ENCODE measurements around the gene CRTAC1.

CRTAC1 gene

DNA sequence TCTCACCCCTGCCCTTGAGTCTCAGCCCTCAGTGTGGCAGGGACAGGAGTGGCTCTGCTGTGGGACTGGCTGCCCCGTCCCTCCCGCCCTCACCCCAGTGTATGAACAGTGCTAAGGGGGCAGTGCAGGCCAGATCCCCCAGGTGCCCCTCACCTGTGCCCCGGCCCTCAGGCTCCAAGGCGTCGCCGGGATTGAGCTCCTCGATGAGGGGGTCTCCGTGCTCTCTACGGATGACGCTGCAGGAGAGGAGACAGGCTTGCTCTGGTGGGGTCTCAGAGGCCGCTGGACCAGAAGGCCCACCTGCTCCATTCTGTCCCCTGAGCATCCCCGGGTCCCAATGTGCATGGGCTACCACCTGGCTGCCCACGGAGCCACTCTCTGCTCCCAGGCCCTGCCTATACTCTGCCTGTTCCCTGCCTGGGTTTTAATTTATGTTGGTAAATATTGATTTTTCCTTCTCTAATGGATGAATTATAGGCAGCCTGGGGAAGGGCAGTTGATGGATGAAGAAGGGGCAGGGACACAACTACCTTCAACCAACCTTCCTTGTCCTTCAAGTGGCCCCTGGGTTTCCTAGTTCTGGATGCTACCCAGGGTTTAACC, 133.6 kb downstream of the CRTAC1 start:
- WGBS, 2 donors (ENCODE audit: extremely low coverage in 2 of 2, insufficient read length in 2 of 2, insufficient replicate concordance in 1 of 2) = no CpG with 5 or more reads among the region's 13 CpGs

DNA sequence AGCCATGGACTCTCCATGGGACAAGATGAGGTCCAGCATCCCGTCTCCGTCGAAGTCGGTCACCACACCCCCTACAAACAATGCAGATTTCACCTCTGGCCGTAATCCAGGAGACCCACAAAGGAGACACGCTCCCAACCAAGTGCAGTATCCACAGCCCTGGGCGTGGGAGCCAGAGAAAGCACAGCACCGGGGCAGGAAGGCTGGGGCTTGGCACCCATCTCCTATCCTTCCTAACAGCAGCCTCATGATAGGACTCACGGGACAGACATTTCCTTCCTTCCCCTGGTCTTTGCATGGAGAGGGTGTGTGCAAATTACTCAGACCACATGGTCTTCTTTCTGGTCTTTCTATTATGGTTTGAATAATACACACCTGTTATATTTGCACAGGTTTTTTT, 134.5 kb downstream of the CRTAC1 start:
- Histone ChIP-seq H3K36me3 (replicated peaks in 1 of 2; ENCODE audit: control insufficient read depth in 2 of 2, insufficient read depth in 2 of 2, low read length in 2 of 2) (no peaks in the 10 kb centered on the region), H3K18ac (ENCODE audit: low read length) (peak overlapping the region; percentile 74), H3K9me3 (replicated peaks in 1 of 2; ENCODE audit: control insufficient read depth in 2 of 2, insufficient read depth in 1 of 2, low read depth in 1 of 2, low read length in 2 of 2) (peaks cover 0 to 3% of the 10 kb centered on the region in 2 donors), H3K79me1 (ENCODE audit: low read depth, low read length) (no peaks in the 10 kb centered on the region), H2BK5ac (ENCODE audit: low read length) (no peak overlapping the region), H2AK5ac (ENCODE audit: low read depth, low read length) (peak overlapping the region; percentile 58), H3K23ac (ENCODE audit: low read depth, low read length, poor library complexity) (no peak overlapping the region), H3K14ac (ENCODE audit: low read length) (no peak overlapping the region), H3K4ac (ENCODE audit: low read length) (no peak overlapping the region), H3K27me3 (ENCODE audit: control insufficient read depth in 3 of 3, insufficient read depth in 3 of 3, low read depth in 1 of 3, low read length in 3 of 3) (peaks cover 0 to 33% (median 0%) of the 10 kb centered on the region in 3 experiments), H3K4me2 (ENCODE audit: insufficient read depth, low read length, poor library complexity, severe bottlenecking) (no peak overlapping the region), H2BK12ac (ENCODE audit: low read length) (peak overlapping the region; percentile 51), H2BK15ac (ENCODE audit: low read length) (no peak overlapping the region), H4K8ac (ENCODE audit: low read depth, low read length) (no peak overlapping the region), H3K4me1 (ENCODE audit: control insufficient read depth in 2 of 2, insufficient read depth in 1 of 2, low read depth in 1 of 2, low read length in 2 of 2) (peaks cover 0 to 9% of the 10 kb centered on the region in 2 donors), H3K27ac (replicated peaks; ENCODE audit: low read length) (no peak overlapping the region), H3K4me3 (ENCODE audit: low read length in 2 of 2) (no peak overlapping the region), H4K91ac (ENCODE audit: low read depth, low read length, poor library complexity) (no peak overlapping the region), H3K9ac (ENCODE audit: low read depth, low read length, poor library complexity) (no peak overlapping the region), H2BK120ac (ENCODE audit: low read depth, low read length) (no peak overlapping the region), H2AFZ (ENCODE audit: low read length) (no peak overlapping the region)
- WGBS, 2 donors (ENCODE audit: extremely low coverage in 2 of 2, insufficient read length in 2 of 2, insufficient replicate concordance in 1 of 2) = no CpG with 5 or more reads among the region's 9 CpGs
- no peak for DNase-seq (ENCODE audit: low spot score)

More for the DNA sequence above, 133.6 kb downstream of the CRTAC1 start:
- Histone ChIP-seq H2AK5ac (ENCODE audit: low read depth, low read length) (peak overlapping the region; percentile 37), H3K4me2 (ENCODE audit: insufficient read depth, low read length, poor library complexity, severe bottlenecking) (no peak overlapping the region), H2AFZ (ENCODE audit: low read length) (no peak overlapping the region), H2BK15ac (ENCODE audit: low read length) (peak overlapping the region; percentile 49), H2BK12ac (ENCODE audit: low read length) (no peak overlapping the region), H3K27ac (replicated peaks; ENCODE audit: low read length) (no peak overlapping the region), H3K9ac (ENCODE audit: low read depth, low read length, poor library complexity) (no peak overlapping the region), H3K14ac (ENCODE audit: low read length) (peak overlapping the region; percentile 71), H3K79me1 (ENCODE audit: low read depth, low read length) (no peaks in the 10 kb centered on the region), H3K4me1 (ENCODE audit: control insufficient read depth in 2 of 2, insufficient read depth in 1 of 2, low read depth in 1 of 2, low read length in 2 of 2) (peaks cover 0 to 6% of the 10 kb centered on the region in 2 donors), H3K36me3 (replicated peaks in 1 of 2; ENCODE audit: control insufficient read depth in 2 of 2, insufficient read depth in 2 of 2, low read length in 2 of 2) (no peaks in the 10 kb centered on the region), H2BK120ac (ENCODE audit: low read depth, low read length) (no peak overlapping the region), H3K4ac (ENCODE audit: low read length) (no peak overlapping the region), H3K18ac (ENCODE audit: low read length) (peak overlapping the region; percentile 38), H3K23ac (ENCODE audit: low read depth, low read length, poor library complexity) (no peak overlapping the region), H2BK5ac (ENCODE audit: low read length) (no peak overlapping the region), H4K91ac (ENCODE audit: low read depth, low read length, poor library complexity) (no peak overlapping the region), H3K27me3 (ENCODE audit: control insufficient read depth in 3 of 3, insufficient read depth in 3 of 3, low read depth in 1 of 3, low read length in 3 of 3) (peaks cover 0 to 38% (median 0%) of the 10 kb centered on the region in 3 experiments), H4K8ac (ENCODE audit: low read depth, low read length) (no peak overlapping the region), H3K4me3 (ENCODE audit: low read length in 2 of 2) (no peak overlapping the region), H3K9me3 (replicated peaks in 1 of 2; ENCODE audit: control insufficient read depth in 2 of 2, insufficient read depth in 1 of 2, low read depth in 1 of 2, low read length in 2 of 2) (no peaks in the 10 kb centered on the region)
- DNase-seq (ENCODE audit: low spot score) = no peak

DNA sequence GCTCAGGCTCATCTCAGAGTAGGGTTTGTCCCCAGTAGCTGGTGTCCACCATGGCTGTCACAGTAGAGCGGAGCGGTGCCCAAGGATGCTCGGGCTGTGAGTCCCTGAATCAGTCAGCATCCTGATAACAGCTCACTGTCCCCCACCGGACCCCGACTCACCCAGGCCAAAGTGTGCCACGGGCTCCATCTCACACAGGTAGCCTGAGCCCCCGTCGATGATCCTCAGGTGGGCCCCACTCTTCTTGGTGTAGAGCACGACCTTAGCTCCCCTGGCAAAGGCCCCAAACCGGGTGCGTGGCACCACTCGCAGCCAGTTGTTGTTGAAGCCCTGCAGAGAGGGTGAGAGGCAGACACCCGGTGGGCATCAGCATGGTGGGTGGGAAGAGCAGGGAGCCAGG, 135.3 kb downstream of the CRTAC1 start:
- Histone ChIP-seq H3K4me2 (ENCODE audit: insufficient read depth, low read length, poor library complexity, severe bottlenecking) (no peak overlapping the region), H3K9me3 (replicated peaks in 1 of 2; ENCODE audit: control insufficient read depth in 2 of 2, insufficient read depth in 1 of 2, low read depth in 1 of 2, low read length in 2 of 2) (peaks cover 0 to 3% of the 10 kb centered on the region in 2 donors), H3K23ac (ENCODE audit: low read depth, low read length, poor library complexity) (peak overlapping the region; percentile 83), H2BK12ac (ENCODE audit: low read length) (peak overlapping the region; percentile 16), H3K18ac (ENCODE audit: low read length) (peak overlapping the region; percentile 86), H3K27ac (replicated peaks; ENCODE audit: low read length) (no peak overlapping the region), H4K91ac (ENCODE audit: low read depth, low read length, poor library complexity) (no peak overlapping the region), H2BK5ac (ENCODE audit: low read length) (peak overlapping the region; percentile 80), H2BK120ac (ENCODE audit: low read depth, low read length) (no peak overlapping the region), H2AFZ (ENCODE audit: low read length) (no peak overlapping the region), H3K79me1 (ENCODE audit: low read depth, low read length) (no peaks in the 10 kb centered on the region), H2BK15ac (ENCODE audit: low read length) (peak overlapping the region; percentile 52), H3K14ac (ENCODE audit: low read length) (peak overlapping the region; percentile 60), H3K36me3 (replicated peaks in 1 of 2; ENCODE audit: control insufficient read depth in 2 of 2, insufficient read depth in 2 of 2, low read length in 2 of 2) (no peaks in the 10 kb centered on the region), H2AK5ac (ENCODE audit: low read depth, low read length) (peak overlapping the region; percentile 58), H3K27me3 (ENCODE audit: control insufficient read depth in 3 of 3, insufficient read depth in 3 of 3, low read depth in 1 of 3, low read length in 3 of 3) (peaks cover 0 to 33% (median 0%) of the 10 kb centered on the region in 3 experiments), H3K4me3 (ENCODE audit: low read length in 2 of 2) (no peak overlapping the region), H3K4me1 (ENCODE audit: control insufficient read depth in 2 of 2, insufficient read depth in 1 of 2, low read depth in 1 of 2, low read length in 2 of 2) (peaks cover 0 to 9% of the 10 kb centered on the region in 2 donors), H3K9ac (ENCODE audit: low read depth, low read length, poor library complexity) (no peak overlapping the region), H3K4ac (ENCODE audit: low read length) (no peak overlapping the region), H4K8ac (ENCODE audit: low read depth, low read length) (no peak overlapping the region)
- no CpG with 5 or more reads among the region's 13 CpGs for WGBS, 2 donors (ENCODE audit: extremely low coverage in 2 of 2, insufficient read length in 2 of 2, insufficient replicate concordance in 1 of 2)
- no peak for DNase-seq (ENCODE audit: low spot score)

DNA sequence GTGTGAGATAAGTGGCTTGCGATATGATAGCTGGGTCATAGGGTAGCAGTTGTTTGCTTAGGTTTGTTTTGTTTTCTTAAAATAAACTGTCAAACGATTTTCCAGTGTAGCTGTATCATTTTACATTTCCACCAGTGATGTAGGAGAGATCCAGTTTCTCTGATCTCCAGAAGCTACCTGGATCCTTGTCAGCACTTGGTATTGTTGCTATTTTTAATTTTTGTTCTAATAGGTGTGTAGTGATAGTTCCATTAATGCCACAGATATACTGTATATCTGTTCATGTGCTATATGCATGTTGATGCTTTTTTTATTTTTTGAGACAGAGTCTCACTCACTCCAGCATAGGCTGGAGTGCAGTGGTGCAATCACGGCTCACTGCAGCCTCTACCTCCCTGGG, 136.3 kb downstream of the CRTAC1 start:
- Histone ChIP-seq H2BK15ac (ENCODE audit: low read length) (no peak overlapping the region), H3K36me3 (replicated peaks in 1 of 2; ENCODE audit: control insufficient read depth in 2 of 2, insufficient read depth in 2 of 2, low read length in 2 of 2) (no peaks in the 10 kb centered on the region), H3K9me3 (replicated peaks in 1 of 2; ENCODE audit: control insufficient read depth in 2 of 2, insufficient read depth in 1 of 2, low read depth in 1 of 2, low read length in 2 of 2) (peaks cover 0 to 3% of the 10 kb centered on the region in 2 donors), H4K8ac (ENCODE audit: low read depth, low read length) (no peak overlapping the region), H3K9ac (ENCODE audit: low read depth, low read length, poor library complexity) (no peak overlapping the region), H3K18ac (ENCODE audit: low read length) (no peak overlapping the region), H3K27me3 (ENCODE audit: control insufficient read depth in 3 of 3, insufficient read depth in 3 of 3, low read depth in 1 of 3, low read length in 3 of 3) (peaks cover 0 to 25% (median 3%) of the 10 kb centered on the region in 3 experiments), H3K4me3 (ENCODE audit: low read length in 2 of 2) (no peak overlapping the region), H2BK12ac (ENCODE audit: low read length) (no peak overlapping the region), H4K91ac (ENCODE audit: low read depth, low read length, poor library complexity) (no peak overlapping the region), H3K23ac (ENCODE audit: low read depth, low read length, poor library complexity) (no peak overlapping the region), H3K4me1 (ENCODE audit: control insufficient read depth in 2 of 2, insufficient read depth in 1 of 2, low read depth in 1 of 2, low read length in 2 of 2) (peaks cover 5 to 18% of the 10 kb centered on the region in 2 donors), H3K4ac (ENCODE audit: low read length) (no peak overlapping the region), H3K27ac (replicated peaks; ENCODE audit: low read length) (no peak overlapping the region), H3K14ac (ENCODE audit: low read length) (no peak overlapping the region), H2BK120ac (ENCODE audit: low read depth, low read length) (no peak overlapping the region), H2AK5ac (ENCODE audit: low read depth, low read length) (no peak overlapping the region), H3K4me2 (ENCODE audit: insufficient read depth, low read length, poor library complexity, severe bottlenecking) (no peak overlapping the region), H3K79me1 (ENCODE audit: low read depth, low read length) (no peaks in the 10 kb centered on the region), H2AFZ (ENCODE audit: low read length) (no peak overlapping the region), H2BK5ac (ENCODE audit: low read length) (no peak overlapping the region)
- no CpG with 5 or more reads among the region's 3 CpGs for WGBS, 2 donors (ENCODE audit: extremely low coverage in 2 of 2, insufficient read length in 2 of 2, insufficient replicate concordance in 1 of 2)
- no peak for DNase-seq (ENCODE audit: low spot score)

Measured in neuronal stem cell (in vitro differentiated cells).